Stimulated activated CD4-positive, alpha-beta T cell treated with anti-CD3 and anti-CD28 coated beads, Interleukin-2, amount 100 ng/mL, for 48 hours (primary cell): ENCODE measurements around the gene PRXL2A.
"Not testable (repeated sequence)": the region's sequence is repeated elsewhere in the genome, so short reads cannot be mapped to it uniquely, and the experiment has no call there.

ENCODE experiments used
- DNase-seq, 2 donors: peaks; one replicate each; pipeline ENCODE4 v3.0.0-alpha.2; 2020

PRXL2A gene

GRCh38 chr10:80411681-80412220 lies 3.4 kb downstream of the PRXL2A start:
- DNase-seq: no peak

- DNase-seq: peak in 1 of 2 donors; percentile 13
Measured at GRCh38 chr10:80412486-80412885, 4.1 kb downstream of the PRXL2A start.

GRCh38 chr10:80413271-80413996 lies 5.1 kb downstream of the PRXL2A start:
- DNase-seq: no peak

- DNase-seq: no peak
Measured at GRCh38 chr10:80414142-80414895, 6.0 kb downstream of the PRXL2A start.

- DNase-seq: no peak
Measured at GRCh38 chr10:80415734-80416478, 7.6 kb downstream of the PRXL2A start.

- DNase-seq: no peak
Measured at GRCh38 chr10:80416479-80417098, 8.2 kb downstream of the PRXL2A start.

GRCh38 chr10:80417256-80417655 lies 8.9 kb downstream of the PRXL2A start:
- not testable (repeated sequence) for DNase-seq

GRCh38 chr10:80421050-80421706 lies 12.8 kb downstream of the PRXL2A start:
- DNase-seq: no peak

GRCh38 chr10:80421707-80422536 lies 13.6 kb downstream of the PRXL2A start:
- DNase-seq: no peak

- DNase-seq: no peak
Measured at GRCh38 chr10:80425901-80426300, 17.6 kb downstream of the PRXL2A start.

- DNase-seq: no peak
Measured at GRCh38 chr10:80427541-80427940, 19.2 kb downstream of the PRXL2A start.

GRCh38 chr10:80429521-80429973 lies 21.2 kb downstream of the PRXL2A start:
- no peak for DNase-seq

GRCh38 chr10:80433134-80433533 lies 24.8 kb downstream of the PRXL2A start:
- DNase-seq: no peak

- DNase-seq: no peak
Measured at GRCh38 chr10:80436446-80437098, 28.2 kb downstream of the PRXL2A start.

GRCh38 chr10:80437227-80437626 lies 28.9 kb downstream of the PRXL2A start:
- DNase-seq: no peak

- no peak for DNase-seq
Measured at GRCh38 chr10:80441831-80442230, 33.5 kb downstream of the PRXL2A start.

GRCh38 chr10:80442879-80443278 lies 34.5 kb downstream of the PRXL2A start:
- DNase-seq: no peak

GRCh38 chr10:80443531-80443974 lies 35.2 kb downstream of the PRXL2A start:
- DNase-seq: no peak

- no peak for DNase-seq
Measured at GRCh38 chr10:80444124-80444523, 35.8 kb downstream of the PRXL2A start.

- DNase-seq: peak in 1 of 2 donors; percentile 53
Measured at GRCh38 chr10:80444646-80445319, 36.4 kb downstream of the PRXL2A start.
